ENCODE measurements around the gene RAB33B.

DNA sequence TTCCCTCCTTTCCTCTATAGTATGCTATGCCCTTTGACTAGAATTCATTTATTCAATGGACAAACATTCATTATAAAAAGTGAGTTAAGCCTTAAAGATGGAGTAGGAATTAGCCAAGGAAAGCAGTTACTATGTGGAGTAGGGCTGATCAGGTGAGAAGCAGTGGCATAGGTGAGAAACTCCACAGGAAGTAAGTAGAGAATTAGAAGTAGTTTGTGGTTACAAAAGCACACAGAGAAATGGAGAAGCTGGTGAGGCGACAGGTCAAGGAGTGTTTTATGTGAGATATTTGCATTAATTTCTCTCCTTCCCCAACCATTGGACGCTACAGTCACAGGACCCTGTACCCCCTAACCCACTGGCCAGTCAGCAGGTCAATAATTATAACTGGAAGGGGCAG is 71.5 kb downstream of the RAB33B start:
- TF ChIP-seq, protein P1, sequence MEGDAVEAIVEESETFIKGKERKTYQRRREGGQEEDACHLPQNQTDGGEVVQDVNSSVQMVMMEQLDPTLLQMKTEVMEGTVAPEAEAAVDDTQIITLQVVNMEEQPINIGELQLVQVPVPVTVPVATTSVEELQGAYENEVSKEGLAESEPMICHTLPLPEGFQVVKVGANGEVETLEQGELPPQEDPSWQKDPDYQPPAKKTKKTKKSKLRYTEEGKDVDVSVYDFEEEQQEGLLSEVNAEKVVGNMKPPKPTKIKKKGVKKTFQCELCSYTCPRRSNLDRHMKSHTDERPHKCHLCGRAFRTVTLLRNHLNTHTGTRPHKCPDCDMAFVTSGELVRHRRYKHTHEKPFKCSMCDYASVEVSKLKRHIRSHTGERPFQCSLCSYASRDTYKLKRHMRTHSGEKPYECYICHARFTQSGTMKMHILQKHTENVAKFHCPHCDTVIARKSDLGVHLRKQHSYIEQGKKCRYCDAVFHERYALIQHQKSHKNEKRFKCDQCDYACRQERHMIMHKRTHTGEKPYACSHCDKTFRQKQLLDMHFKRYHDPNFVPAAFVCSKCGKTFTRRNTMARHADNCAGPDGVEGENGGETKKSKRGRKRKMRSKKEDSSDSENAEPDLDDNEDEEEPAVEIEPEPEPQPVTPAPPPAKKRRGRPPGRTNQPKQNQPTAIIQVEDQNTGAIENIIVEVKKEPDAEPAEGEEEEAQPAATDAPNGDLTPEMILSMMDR (IDR thresholded peaks at IDR 0.05; ENCODE audit: low read length): no peak
- TF ChIP-seq EZH2 (optimal IDR thresholded peaks at IDR 0.05; ENCODE audit: low read depth, low read length): no peak

Data from MM.1S (cell line).